HEK293T (cell line): ENCODE results near the gene TNRC18.
"Not testable (repeated sequence)": the region's sequence is repeated elsewhere in the genome, so short reads cannot be mapped to it uniquely, and the experiment has no call there.

ENCODE experiments used
- CTCF ChIA-PET: fragments of 350-600 bp; formaldehyde crosslinking; extraction: SDS; loops from one replicate; lab custom pipeline; 2021; ENCODE audit warnings: antibody characterized with exemption, inconsistent platforms; lab: Yijun Ruan, JAX
- POLR2A ChIA-PET: fragments of 350-600 bp; formaldehyde crosslinking; extraction: SDS; loops from one replicate; lab custom pipeline; 2020; ENCODE audit warnings: antibody characterized with exemption, inconsistent platforms; lab: Yijun Ruan, JAX
- DNase-seq: peaks from one replicate; pipeline ENCODE4 v3.0.0; 2012; ENCODE audit warnings: mixed read lengths; ENCODE audit errors: extremely low spot score
- ARNT ChIP-seq: fragments of 450-650 bp; IDR thresholded peaks from 2 replicates; pipeline ENCODE4 v1.6.1; 2017; ENCODE audit warnings: mild to moderate bottlenecking
- BHLHE40 ChIP-seq: fragments of 450-650 bp; IDR thresholded peaks from 2 replicates; pipeline ENCODE4 v1.6.1; 2016; ENCODE audit warnings: mild to moderate bottlenecking, moderate library complexity, borderline replicate concordance
- CTBP1 ChIP-seq: fragments of 450-650 bp; IDR thresholded peaks from 2 replicates; pipeline ENCODE4 v1.6.1; 2016; ENCODE audit warnings: borderline replicate concordance
- ELF4 ChIP-seq: fragments of 450-650 bp; IDR thresholded peaks from 2 replicates; pipeline ENCODE4 v1.6.1; 2017; ENCODE audit warnings: antibody characterized with exemption
- FOXA1 ChIP-seq: fragments of 450-650 bp; IDR thresholded peaks from 2 replicates; pipeline ENCODE4 v1.6.1; 2016; ENCODE audit warnings: mild to moderate bottlenecking
- FOXK2 ChIP-seq: fragments of 450-650 bp; IDR thresholded peaks from 2 replicates; pipeline ENCODE4 v1.6.1; 2016; ENCODE audit warnings: mild to moderate bottlenecking
- FOXM1 ChIP-seq: fragments of 450-650 bp; IDR thresholded peaks from 2 replicates; pipeline ENCODE4 v1.6.1; 2017; ENCODE audit warnings: mild to moderate bottlenecking, borderline replicate concordance
- HDGF ChIP-seq: fragments of 450-650 bp; IDR thresholded peaks from 2 replicates; pipeline ENCODE4 v1.6.1; 2017; ENCODE audit warnings: antibody characterized with exemption, borderline replicate concordance
- L3MBTL2 ChIP-seq: fragments of 450-650 bp; conservative IDR thresholded peaks from 2 replicates; pipeline ENCODE4 v1.6.1; 2016; ENCODE audit warnings: mild to moderate bottlenecking
- LEF1 ChIP-seq: fragments of 450-650 bp; IDR thresholded peaks from 2 replicates; pipeline ENCODE4 v1.6.1; 2017; ENCODE audit warnings: mild to moderate bottlenecking, borderline replicate concordance
- NFRKB ChIP-seq: fragments of 450-650 bp; IDR thresholded peaks from 2 replicates; pipeline ENCODE4 v1.6.1; 2016; ENCODE audit warnings: mild to moderate bottlenecking, moderate library complexity
- PKNOX1 ChIP-seq: fragments of 450-650 bp; IDR thresholded peaks from 2 replicates; pipeline ENCODE4 v1.6.1; 2016
- SP1 ChIP-seq: fragments of 450-650 bp; IDR thresholded peaks from 2 replicates; pipeline ENCODE4 v1.6.1; 2017
- SUZ12 ChIP-seq: fragments of 450-650 bp; IDR thresholded peaks from 2 replicates; pipeline ENCODE4 v1.6.1; 2016; ENCODE audit warnings: mild to moderate bottlenecking
- TARDBP ChIP-seq: fragments of 450-650 bp; IDR thresholded peaks from 2 replicates; pipeline ENCODE4 v1.6.1; 2016
- ZNF384 ChIP-seq: fragments of 450-650 bp; IDR thresholded peaks from 2 replicates; pipeline ENCODE4 v1.6.1; 2016

TNRC18 gene

DNA sequence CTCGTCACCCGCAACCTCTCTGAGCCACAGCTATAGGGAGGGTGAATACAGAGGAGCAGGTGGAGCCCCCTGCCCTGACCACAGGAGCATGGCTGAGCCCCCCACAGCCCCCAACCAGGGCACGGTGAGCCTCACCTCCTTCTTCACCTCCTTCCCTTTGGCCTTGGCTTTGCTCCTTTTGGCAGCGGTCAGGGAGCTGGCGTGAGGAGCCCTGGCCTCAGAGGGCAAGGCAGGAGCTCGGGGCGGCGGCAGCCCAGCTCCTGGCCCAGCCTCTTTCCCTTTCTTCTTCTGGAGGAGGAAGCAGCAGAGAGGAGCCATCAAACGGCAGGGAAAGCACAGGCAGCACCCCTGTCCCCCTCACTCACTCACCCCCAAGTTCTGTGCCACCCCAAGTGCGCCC lies 98.7 kb downstream of the TNRC18 start:
- ChIA-PET CTCF (interaction anchor here (0.6 kb wide), 1 partner anchor 348 kb away, joined by 7 read pairs; no protein-coding TSS in a partner anchor), POLR2A (no interaction called here)
- DNase-seq: no peak
- TF ChIP-seq ARNT: no peak

DNA sequence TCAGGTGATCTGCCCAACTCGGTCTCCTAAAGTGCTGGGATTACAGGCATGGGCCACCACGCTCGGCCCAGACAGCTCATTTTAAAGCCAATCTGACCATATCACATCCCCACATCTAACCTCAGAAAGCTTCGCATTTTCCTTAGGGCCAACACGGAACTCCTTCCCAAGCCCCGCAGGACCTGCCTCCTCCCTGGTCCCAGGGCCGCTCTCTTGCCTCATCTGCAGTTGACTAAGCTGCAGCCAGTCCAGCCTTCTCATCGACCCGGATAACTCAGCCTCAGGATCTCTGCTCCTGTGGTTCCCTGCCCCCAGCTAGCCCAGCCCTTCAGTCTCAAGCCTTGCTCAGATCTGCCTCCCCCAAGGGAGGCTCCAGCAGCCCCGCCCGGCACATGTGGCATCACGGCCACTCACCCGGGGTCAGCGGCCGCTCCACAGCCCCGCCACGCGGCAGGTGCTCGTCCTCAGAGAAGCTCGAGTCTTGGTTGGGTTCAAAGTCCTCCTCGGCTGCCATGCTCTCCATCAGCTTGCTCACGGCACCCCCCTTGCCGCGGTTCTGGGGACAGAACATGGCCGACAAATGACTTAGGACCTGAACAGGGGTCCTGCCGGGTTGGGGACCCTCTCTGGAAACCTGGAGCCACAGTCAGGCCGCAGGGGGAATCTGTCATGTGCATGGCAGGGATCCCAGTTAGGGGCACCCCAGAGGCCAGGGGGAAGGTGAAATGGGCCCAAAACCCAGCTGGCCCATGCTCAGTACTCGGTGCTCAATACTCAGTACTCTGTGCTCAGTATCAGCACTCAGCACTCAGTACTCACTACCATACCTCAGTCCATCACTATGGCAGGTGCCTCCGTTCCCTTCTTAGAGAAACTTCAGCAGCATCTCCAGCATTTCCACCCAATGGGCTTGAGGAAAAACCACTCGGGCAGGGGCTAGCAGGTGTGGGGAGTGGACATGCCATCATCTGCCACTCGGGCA lies 99.5 kb downstream of the TNRC18 start:
- DNase-seq, POLR2A ChIA-PET, CTCF ChIA-PET: not testable (repeated sequence)

GRCh38 chr7:5322621-5323410 lies 100.8 kb downstream of the TNRC18 start:
- ChIA-PET POLR2A (no interaction called here), CTCF (no interaction called here)
- TF ChIP-seq CTBP1: no peak
- TF ChIP-seq ARNT: no peak
- no peak for TF ChIP-seq L3MBTL2
- no peak for DNase-seq

- TF ChIP-seq ZNF384 (no peak), ARNT (no peak), FOXK2 (no peak), L3MBTL2 (no peak), NFRKB (no peak), FOXA1 (no peak), LEF1 (no peak), SP1 (no peak), FOXM1 (no peak), ELF4 (no peak), TARDBP (no peak), PKNOX1 (no peak), BHLHE40 (no peak), SUZ12 (no peak), HDGF (no peak), CTBP1 (no peak)
- CTCF ChIA-PET: no interaction called here
- POLR2A ChIA-PET: no interaction called here
- DNase-seq: no peak
Measured at GRCh38 chr7:5320802-5321396, 102.7 kb downstream of the TNRC18 start.

DNA sequence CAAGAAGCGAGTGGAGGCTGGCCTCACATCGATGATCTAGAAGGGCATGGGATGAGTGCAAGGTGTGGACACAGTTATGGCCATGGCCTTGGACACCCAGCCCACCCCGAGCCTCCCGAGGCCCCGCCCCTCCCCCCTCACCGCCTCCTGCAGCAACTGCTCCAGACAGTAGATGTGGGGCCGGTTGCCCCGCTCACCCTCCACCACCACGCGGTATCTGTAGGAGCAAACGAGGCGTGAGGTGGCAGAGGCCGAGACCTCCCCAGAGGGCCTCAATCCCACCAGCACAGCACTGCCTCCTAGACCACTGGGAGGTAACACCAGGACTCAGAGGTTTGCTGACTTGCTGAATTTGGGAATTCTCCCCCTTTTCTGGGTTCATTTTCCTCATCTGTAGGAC lies 103.2 kb downstream of the TNRC18 start:
- CTCF ChIA-PET: no interaction called here
- TF ChIP-seq FOXM1: no peak
- no peak for TF ChIP-seq ZNF384
- no peak for TF ChIP-seq SP1
- TF ChIP-seq NFRKB: no peak
- TF ChIP-seq LEF1: no peak
- TF ChIP-seq HDGF: no peak
- no peak for TF ChIP-seq ARNT
- TF ChIP-seq L3MBTL2: no peak
- no peak for DNase-seq
- POLR2A ChIA-PET: no interaction called here

DNA sequence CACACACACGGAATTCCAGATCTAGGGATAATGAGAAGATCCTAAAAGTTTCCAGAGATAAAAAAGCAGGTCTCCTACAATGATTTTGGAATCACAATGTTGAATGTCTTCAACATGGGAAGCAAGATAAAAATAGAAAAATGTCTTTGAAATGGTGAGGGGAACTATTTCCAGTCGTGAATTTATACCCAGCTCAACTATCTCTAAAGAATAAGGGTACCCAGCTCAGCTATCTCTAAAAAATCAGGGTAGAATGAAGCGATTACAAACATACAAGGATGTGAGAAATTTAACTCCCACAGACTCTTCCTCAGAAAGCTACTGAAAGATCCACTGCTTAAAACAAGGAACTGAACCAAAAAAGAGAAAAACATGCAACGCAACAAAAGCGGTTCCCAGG lies 105.0 kb downstream of the TNRC18 start:
- POLR2A ChIA-PET, DNase-seq, CTCF ChIA-PET: not testable (repeated sequence)

DNA sequence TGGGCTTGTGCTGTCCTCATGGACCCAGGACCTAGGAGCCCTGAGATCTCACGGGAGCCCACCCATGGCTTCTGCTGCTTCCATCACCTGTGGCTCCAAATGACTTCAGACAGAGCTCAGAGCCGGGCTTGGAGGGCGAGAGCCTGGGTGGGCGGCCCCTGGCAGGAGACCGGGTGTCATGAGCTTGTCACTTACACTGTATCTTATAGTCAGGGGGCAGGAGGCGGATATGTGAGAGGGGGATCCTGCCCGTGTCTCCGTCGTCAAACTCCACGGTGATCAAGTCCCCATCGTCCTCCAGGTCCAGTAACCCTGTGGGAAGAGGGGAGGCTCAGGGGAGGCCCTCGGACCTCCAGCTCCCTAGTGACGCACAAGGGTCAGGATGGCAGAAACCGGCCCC lies 107.9 kb downstream of the TNRC18 start:
- TF ChIP-seq BHLHE40: no peak
- TF ChIP-seq HDGF: no peak
- TF ChIP-seq FOXA1: no peak
- TF ChIP-seq ZNF384: no peak
- TF ChIP-seq ARNT: no peak
- no peak for TF ChIP-seq FOXK2
- TF ChIP-seq ELF4: no peak
- no peak for TF ChIP-seq PKNOX1
- TF ChIP-seq NFRKB: no peak
- TF ChIP-seq SP1: no peak
- TF ChIP-seq FOXM1: no peak
- TF ChIP-seq L3MBTL2: no peak
- TF ChIP-seq LEF1: no peak
- TF ChIP-seq TARDBP: no peak
- no peak for TF ChIP-seq SUZ12
- no peak for TF ChIP-seq CTBP1
- CTCF ChIA-PET: no interaction called here
- DNase-seq: no peak
- POLR2A ChIA-PET: no interaction called here
